Measurements from ENCODE around the gene STK35. TPM values are rescaled to one million over a fixed set of nuclear protein-coding genes. Genes with fewer than 3 reads are reported as not detected.

The STK35 gene
- total and polyA plus RNA-seq, 2 of the 8 experiments (the other 6 are each of a cell fraction or from before 2014, with no cell fraction given), result 24.9 to 45.0 TPM

- TF ChIP-seq E2F6 (IDR thresholded peaks at IDR 0.05) (peak; percentile 10; the same call in 1 of the 2 replicates), POLR2AphosphoS5 (IDR thresholded peaks at IDR 0.05; ENCODE audit: low read depth, low read length) (peak; percentile 52; the same call in 1 of the 2 replicates), SAP30 (IDR thresholded peaks at IDR 0.05; ENCODE audit: insufficient read depth, insufficient replicate concordance, low read length) (no peak), EZH2 (IDR thresholded peaks at IDR 0.05; ENCODE audit: low read depth, low read length, severe bottlenecking) (no peak), TBP (IDR thresholded peaks at IDR 0.05; ENCODE audit: low read depth, low read length) (peak; percentile 64), TCF12 (IDR thresholded peaks at IDR 0.05; ENCODE audit: low read depth, low read length) (no peak)
- TF ChIP-seq, protein P1, sequence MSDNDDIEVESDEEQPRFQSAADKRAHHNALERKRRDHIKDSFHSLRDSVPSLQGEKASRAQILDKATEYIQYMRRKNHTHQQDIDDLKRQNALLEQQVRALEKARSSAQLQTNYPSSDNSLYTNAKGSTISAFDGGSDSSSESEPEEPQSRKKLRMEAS (IDR thresholded peaks at IDR 0.05), result no peak; the same call in 1 of the 2 replicates
Observed at GRCh38 chr20:2102585-2103460, 1.2 kb downstream of the STK35 start (continued).
